Measurements from ENCODE around the gene OR5H14.

GRCh38 chr3:98130421-98130820 is 16.9 kb upstream of the OR5H14 start, which contains the start of gene OR5H1:
- TF ChIP-seq TBL1XR1 (IDR thresholded peaks at IDR 0.05; ENCODE audit: low read depth, low read length) (no peak), CEBPB (IDR thresholded peaks at IDR 0.05; ENCODE audit: borderline replicate concordance in 1 of 2, low read depth in 2 of 2, low read length in 2 of 2) (no peak), TARDBP (IDR thresholded peaks at IDR 0.05; ENCODE audit: borderline replicate concordance) (no peak), RAD21 (IDR thresholded peaks at IDR 0.05; ENCODE audit: insufficient read depth, low read depth, low read length) (no peak), STAT3 (IDR thresholded peaks at IDR 0.05; ENCODE audit: low read depth, low read length) (no peak), IRF3 (IDR thresholded peaks at IDR 0.05) (no peak), SUZ12 (IDR thresholded peaks at IDR 0.05; ENCODE audit: unreplicated experiment) (no peak), CTCF (IDR thresholded peaks at IDR 0.05 in 2 of 3, conservative IDR thresholded peaks at IDR 0.05 in 1 of 3; ENCODE audit: control insufficient read depth in 2 of 3, extremely low read depth in 1 of 3, insufficient read depth in 1 of 3, low read depth in 3 of 3, low read length in 3 of 3) (no peak), PAX8 (IDR thresholded peaks at IDR 0.05) (no peak), ASH2L (IDR thresholded peaks at IDR 0.05; ENCODE audit: borderline replicate concordance, low read depth) (no peak)
- TF ChIP-seq, protein P1, sequence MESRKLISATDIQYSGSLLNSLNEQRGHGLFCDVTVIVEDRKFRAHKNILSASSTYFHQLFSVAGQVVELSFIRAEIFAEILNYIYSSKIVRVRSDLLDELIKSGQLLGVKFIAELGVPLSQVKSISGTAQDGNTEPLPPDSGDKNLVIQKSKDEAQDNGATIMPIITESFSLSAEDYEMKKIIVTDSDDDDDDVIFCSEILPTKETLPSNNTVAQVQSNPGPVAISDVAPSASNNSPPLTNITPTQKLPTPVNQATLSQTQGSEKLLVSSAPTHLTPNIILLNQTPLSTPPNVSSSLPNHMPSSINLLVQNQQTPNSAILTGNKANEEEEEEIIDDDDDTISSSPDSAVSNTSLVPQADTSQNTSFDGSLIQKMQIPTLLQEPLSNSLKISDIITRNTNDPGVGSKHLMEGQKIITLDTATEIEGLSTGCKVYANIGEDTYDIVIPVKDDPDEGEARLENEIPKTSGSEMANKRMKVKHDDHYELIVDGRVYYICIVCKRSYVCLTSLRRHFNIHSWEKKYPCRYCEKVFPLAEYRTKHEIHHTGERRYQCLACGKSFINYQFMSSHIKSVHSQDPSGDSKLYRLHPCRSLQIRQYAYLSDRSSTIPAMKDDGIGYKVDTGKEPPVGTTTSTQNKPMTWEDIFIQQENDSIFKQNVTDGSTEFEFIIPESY (IDR thresholded peaks at IDR 0.05) = no peak
- TF ChIP-seq, protein P2, sequence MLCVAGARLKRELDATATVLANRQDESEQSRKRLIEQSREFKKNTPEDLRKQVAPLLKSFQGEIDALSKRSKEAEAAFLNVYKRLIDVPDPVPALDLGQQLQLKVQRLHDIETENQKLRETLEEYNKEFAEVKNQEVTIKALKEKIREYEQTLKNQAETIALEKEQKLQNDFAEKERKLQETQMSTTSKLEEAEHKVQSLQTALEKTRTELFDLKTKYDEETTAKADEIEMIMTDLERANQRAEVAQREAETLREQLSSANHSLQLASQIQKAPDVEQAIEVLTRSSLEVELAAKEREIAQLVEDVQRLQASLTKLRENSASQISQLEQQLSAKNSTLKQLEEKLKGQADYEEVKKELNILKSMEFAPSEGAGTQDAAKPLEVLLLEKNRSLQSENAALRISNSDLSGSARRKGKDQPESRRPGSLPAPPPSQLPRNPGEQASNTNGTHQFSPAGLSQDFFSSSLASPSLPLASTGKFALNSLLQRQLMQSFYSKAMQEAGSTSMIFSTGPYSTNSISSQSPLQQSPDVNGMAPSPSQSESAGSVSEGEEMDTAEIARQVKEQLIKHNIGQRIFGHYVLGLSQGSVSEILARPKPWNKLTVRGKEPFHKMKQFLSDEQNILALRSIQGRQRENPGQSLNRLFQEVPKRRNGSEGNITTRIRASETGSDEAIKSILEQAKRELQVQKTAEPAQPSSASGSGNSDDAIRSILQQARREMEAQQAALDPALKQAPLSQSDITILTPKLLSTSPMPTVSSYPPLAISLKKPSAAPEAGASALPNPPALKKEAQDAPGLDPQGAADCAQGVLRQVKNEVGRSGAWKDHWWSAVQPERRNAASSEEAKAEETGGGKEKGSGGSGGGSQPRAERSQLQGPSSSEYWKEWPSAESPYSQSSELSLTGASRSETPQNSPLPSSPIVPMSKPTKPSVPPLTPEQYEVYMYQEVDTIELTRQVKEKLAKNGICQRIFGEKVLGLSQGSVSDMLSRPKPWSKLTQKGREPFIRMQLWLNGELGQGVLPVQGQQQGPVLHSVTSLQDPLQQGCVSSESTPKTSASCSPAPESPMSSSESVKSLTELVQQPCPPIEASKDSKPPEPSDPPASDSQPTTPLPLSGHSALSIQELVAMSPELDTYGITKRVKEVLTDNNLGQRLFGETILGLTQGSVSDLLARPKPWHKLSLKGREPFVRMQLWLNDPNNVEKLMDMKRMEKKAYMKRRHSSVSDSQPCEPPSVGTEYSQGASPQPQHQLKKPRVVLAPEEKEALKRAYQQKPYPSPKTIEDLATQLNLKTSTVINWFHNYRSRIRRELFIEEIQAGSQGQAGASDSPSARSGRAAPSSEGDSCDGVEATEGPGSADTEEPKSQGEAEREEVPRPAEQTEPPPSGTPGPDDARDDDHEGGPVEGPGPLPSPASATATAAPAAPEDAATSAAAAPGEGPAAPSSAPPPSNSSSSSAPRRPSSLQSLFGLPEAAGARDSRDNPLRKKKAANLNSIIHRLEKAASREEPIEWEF (IDR thresholded peaks at IDR 0.05; ENCODE audit: insufficient replicate concordance, low read depth, low read length) = no peak

Measured in GM12878 (cell line).